ENCODE measurements around the gene DPF3.

Gene DPF3

GRCh38 chr14:72590577-72590976 lies 303.3 kb downstream of the DPF3 start:
- DNase-seq = no peak

DNA sequence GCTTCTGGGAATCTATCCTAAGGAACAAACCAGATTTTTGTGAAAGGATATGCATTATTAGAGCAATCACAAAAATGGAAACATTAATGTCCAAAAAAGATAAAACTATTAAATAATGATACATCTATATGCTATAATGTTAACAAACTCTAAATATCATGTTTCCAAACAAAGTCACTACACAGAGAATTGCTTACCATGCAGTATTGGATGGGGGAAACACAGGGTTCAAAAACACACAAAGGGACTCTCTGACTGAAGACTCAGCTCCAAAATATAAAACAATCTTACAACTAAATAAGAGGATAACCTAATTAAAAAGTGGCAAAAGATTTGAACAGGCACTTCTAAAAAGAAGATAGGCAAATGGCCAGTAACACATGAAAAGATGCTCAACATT lies 304.2 kb downstream of the DPF3 start:
- DNase-seq = no peak

GRCh38 chr14:72588521-72588920 lies 305.4 kb downstream of the DPF3 start:
- DNase-seq = no peak

- DNase-seq = no peak
Measured at GRCh38 chr14:72583316-72584272, 310.3 kb downstream of the DPF3 start.

DNA sequence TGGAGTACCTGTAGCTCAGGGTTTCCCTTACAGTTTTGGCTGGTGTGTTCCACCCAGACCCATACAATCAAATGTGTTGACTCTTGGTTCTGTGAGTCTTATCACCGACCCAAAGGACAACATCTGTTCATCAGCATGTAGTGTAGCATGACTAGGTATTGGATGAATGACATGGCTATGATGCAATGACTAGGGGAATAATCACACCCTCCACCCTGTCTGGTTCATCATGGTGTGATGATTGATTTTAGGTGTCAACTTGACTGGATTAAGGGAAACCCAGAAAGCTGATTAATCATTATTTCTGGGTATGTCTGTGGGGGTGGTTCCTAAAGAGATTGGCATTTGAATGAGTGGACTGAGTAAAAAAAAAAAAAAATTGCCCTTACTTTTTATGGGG lies 311.3 kb downstream of the DPF3 start:
- DNase-seq = no peak

DNA sequence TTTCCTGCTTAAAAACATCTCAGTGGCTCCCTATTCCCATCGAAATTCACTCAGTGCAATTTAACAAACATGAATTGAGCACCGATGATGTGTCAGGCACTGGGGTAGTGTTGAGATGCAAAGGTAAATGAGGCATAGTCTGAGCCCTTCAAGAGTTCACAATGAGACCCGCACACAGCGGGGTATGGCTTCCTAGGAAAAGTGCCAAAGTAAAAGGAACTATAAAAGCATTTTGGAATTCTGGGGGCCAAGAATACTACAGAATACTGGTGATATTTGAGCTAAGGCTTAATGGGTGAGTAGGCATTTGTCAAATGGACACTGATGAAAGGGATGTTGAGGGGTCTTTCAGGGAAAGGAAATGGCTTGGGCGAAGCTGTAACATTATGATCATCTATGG lies 315.4 kb downstream of the DPF3 start:
- no peak for DNase-seq

DNA sequence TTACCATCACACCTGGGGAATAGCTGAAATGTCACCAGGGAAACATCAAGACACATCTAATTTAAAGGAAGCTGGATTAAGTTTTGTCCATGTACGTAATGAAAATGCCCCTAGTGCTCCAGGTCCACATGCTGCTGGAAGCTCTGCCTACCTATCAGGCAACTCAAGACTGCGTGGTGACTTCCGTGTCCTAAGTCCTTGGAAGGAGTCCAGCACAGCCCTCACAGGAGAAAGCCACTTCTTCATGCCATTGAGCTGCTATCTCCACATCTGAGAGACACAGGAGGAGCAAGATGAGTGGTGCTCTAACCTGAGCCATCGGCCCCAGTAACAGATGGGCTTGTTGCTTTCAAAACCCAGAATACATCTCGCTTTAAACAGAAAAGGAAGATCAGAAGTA lies 316.4 kb downstream of the DPF3 start:
- no peak for DNase-seq

GRCh38 chr14:72576258-72576657 lies 317.6 kb downstream of the DPF3 start:
- DNase-seq = no peak

GRCh38 chr14:72574715-72575114 lies 319.2 kb downstream of the DPF3 start:
- no peak for DNase-seq

DNA sequence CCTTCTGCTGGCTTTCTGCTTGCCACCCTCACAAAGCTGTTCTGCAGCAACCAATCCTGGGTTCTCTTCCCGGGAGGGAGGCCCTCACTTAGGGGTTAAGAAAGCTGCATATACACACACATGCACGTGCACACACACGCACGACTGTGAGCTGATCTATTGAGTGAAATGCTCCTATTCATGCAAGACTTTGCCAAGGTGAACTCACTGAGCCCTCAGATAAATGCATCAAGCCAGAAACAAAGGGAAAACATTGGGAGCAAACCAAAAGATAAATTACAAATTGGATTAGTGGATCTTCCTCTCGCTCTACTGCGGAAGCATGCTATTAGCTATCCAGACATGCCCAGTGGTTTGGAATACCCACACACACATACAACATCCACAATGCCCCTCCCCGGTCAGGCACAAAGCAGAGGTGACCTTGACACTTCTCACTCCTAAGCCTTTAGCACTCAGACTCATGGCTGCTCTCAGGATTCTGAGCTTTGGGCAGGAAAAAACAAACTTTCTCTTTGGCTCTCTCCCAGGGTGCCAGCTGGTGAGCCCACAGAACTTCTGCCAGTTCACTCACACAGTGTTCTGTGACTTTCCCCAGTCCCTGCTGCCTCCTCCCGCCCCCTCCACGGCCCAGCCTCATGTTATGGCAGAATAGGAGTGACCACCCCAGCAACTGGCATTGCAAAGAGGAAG lies 320.0 kb downstream of the DPF3 start:
- peak; percentile 47 for DNase-seq

All from right hindlimb (tissue), 1 donor.